Neural progenitor cell (in vitro differentiated cells): ENCODE measurements around the gene RNF128.

Experiments used
- EZH2 ChIP-seq: fragments of 200-600 bp; sonication (generic); IDR thresholded peaks from 2 replicates; pipeline ENCODE4 v1.6.1; 2017; ENCODE audit warnings: antibody characterized with exemption, mild to moderate bottlenecking, moderate library complexity
- EZH2phosphoT487 ChIP-seq: fragments of 200-600 bp; sonication (generic); IDR thresholded peaks from 2 replicates; pipeline ENCODE4 v1.6.1; 2017; ENCODE audit warnings: antibody characterized with exemption
- TF ChIP-seq, protein P1 (sequence below): fragments of 200-600 bp; sonication (generic); IDR thresholded peaks from 2 replicates; pipeline ENCODE4 v1.5.1; 2017; ENCODE audit warnings: antibody characterized with exemption, mild to moderate bottlenecking

DNA sequence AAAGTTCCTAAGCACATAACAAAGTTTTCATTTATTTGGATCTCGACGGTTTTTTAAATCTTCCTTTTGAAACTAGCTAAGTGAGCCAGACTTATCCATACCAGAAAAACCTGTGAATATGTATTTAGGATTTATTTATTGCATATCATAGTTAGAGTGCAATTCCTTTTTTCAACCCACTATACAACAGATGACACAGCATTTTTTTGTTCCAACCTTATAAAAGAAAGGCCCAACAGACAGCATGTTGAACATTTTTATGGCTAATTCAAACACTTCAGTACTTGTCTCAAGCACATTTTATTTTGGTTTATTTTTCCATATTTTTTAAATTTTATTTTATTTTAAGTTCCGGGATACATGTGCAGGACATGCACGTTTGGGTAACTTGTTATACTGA, 15.1 kb upstream of the RNF128 start:
- TF ChIP-seq, protein P1, sequence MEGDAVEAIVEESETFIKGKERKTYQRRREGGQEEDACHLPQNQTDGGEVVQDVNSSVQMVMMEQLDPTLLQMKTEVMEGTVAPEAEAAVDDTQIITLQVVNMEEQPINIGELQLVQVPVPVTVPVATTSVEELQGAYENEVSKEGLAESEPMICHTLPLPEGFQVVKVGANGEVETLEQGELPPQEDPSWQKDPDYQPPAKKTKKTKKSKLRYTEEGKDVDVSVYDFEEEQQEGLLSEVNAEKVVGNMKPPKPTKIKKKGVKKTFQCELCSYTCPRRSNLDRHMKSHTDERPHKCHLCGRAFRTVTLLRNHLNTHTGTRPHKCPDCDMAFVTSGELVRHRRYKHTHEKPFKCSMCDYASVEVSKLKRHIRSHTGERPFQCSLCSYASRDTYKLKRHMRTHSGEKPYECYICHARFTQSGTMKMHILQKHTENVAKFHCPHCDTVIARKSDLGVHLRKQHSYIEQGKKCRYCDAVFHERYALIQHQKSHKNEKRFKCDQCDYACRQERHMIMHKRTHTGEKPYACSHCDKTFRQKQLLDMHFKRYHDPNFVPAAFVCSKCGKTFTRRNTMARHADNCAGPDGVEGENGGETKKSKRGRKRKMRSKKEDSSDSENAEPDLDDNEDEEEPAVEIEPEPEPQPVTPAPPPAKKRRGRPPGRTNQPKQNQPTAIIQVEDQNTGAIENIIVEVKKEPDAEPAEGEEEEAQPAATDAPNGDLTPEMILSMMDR: no peak
- TF ChIP-seq EZH2: no peak
- TF ChIP-seq EZH2phosphoT487: no peak
